HG02973 (cell line): ENCODE results near the gene BTBD6.
"Not testable (repeated sequence)": the region's sequence is repeated elsewhere in the genome, so short reads cannot be mapped to it uniquely, and the experiment has no call there.

Source experiments
- ATAC-seq: cut with Tn5 transposase; IDR thresholded peaks from one replicate; pipeline ENCODE4 v1.9.1; 2021; ENCODE audit warnings: moderate library complexity; ENCODE audit not compliant: unreplicated experiment

The BTBD6 gene

DNA sequence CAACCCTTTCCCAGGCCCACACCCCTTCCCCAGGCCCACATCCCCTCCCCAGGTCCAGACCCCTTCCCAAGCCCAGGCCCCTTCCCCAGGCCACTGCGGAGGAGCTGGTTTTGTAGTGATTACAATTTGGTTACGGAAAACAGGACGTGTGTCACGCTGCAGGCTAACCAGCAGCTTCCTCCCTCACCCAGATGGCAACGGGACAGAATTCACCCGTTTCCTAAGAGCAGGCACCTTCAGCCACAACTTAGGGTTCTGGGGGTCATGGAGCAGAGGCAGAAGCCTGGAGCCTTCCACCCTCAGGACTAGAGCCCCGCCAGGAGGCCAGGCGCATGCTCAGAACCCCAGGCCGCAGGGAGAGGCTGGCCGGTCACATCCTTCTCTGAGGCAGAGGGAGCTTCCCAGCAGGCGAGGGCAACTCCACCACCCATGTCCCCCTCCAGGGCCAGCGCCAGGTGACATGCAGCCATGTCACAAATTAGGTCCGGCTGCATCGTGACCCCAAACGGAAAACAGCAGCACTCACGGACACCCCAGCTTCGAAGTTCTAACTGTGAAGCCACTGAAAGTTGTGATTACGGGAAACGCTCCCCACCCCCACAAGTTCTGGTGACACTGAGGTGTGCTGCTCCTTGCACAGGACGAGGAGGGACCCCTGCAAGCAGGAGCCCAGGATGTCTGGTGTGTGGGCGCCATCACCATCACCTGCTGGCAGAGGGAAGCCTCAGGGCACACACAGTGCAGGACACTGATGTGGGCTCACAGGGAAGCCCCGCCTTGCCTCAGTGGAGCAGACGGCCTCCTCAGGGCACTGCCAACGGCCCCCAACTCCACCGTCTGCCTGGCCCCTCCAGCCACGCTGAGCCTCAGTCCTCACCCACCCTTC lies 44.7 kb downstream of the BTBD6 start:
- no peak for ATAC-seq

GRCh38 chr14:105294142-105294597 lies 45.8 kb downstream of the BTBD6 start:
- peak; percentile 51 for ATAC-seq

- ATAC-seq = not testable (repeated sequence)
Observed at GRCh38 chr14:105297311-105297710, 49.0 kb downstream of the BTBD6 start.

- ATAC-seq = peak; percentile 13
Observed at GRCh38 chr14:105299654-105300541, 51.6 kb downstream of the BTBD6 start.
